Fibroblast of lung (primary cell): ENCODE results near the gene EEF2. TPM values are rescaled to one million over a fixed set of nuclear protein-coding genes. Genes with fewer than 3 reads are reported as not detected.

Experiments
- DNase-seq, 2 donors: peaks; one replicate each; pipeline versions ENCODE4 v3.0.0 to v3.0.0-alpha.2; 2010; ENCODE audit warnings: low read depth in 2 of 2
- H2AFZ ChIP-seq: 2 replicates; pipeline ENCODE4 v1.5.1; 2012; ENCODE audit warnings: low read length, control low read depth, inconsistent platforms
- H3K27ac ChIP-seq: 2 replicates; pipeline ENCODE4 v1.5.1; 2011; ENCODE audit warnings: low read length, control low read depth; ENCODE audit not compliant: insufficient read depth
- H3K27me3 ChIP-seq: 2 replicates; pipeline ENCODE4 v1.5.1; 2011; ENCODE audit warnings: mild to moderate bottlenecking, low read length; ENCODE audit not compliant: control insufficient read depth, insufficient read depth
- H3K36me3 ChIP-seq: 2 replicates; pipeline ENCODE4 v1.5.1; 2011; ENCODE audit warnings: low read length; ENCODE audit not compliant: control insufficient read depth, insufficient read depth
- H3K4me1 ChIP-seq: 2 replicates; pipeline ENCODE4 v1.5.1; 2011; ENCODE audit warnings: low read length; ENCODE audit not compliant: control insufficient read depth, insufficient read depth; ENCODE audit errors: extremely low read depth
- H3K4me2 ChIP-seq: 2 replicates; pipeline ENCODE4 v1.5.1; 2011; ENCODE audit warnings: low read length, control low read depth; ENCODE audit not compliant: insufficient read depth; ENCODE audit errors: extremely low read depth
- H3K4me3 ChIP-seq, 4 experiments: fragments of 200-600 bp in 1 of 4; sonication (generic) in 1 of 4; replicated peaks in 1 of 4; 2 replicates each; pipeline ENCODE4 v1.5.1; 2011 to 2016; ENCODE audit warnings: low read length in 4 of 4, low read depth in 3 of 4, mild to moderate bottlenecking in 3 of 4, control low read depth in 2 of 4, inconsistent platforms in 1 of 4, mixed read lengths in 1 of 4; ENCODE audit not compliant: insufficient read depth in 1 of 4; ENCODE audit errors: control extremely low read depth in 1 of 4
- H3K79me2 ChIP-seq: 2 replicates; pipeline ENCODE4 v1.5.1; 2012; ENCODE audit warnings: mild to moderate bottlenecking, low read length, inconsistent platforms; ENCODE audit not compliant: control insufficient read depth, insufficient read depth
- H3K9ac ChIP-seq: 2 replicates; pipeline ENCODE4 v1.5.1; 2011; ENCODE audit warnings: mild to moderate bottlenecking, low read length, control low read depth; ENCODE audit not compliant: insufficient read depth
- H3K9me3 ChIP-seq: 2 replicates; pipeline ENCODE4 v1.5.1; 2012; ENCODE audit warnings: low read depth, low read length; ENCODE audit not compliant: control insufficient read depth, insufficient read depth
- H4K20me1 ChIP-seq: 2 replicates; pipeline ENCODE4 v1.5.1; 2011; ENCODE audit warnings: low read length; ENCODE audit not compliant: control insufficient read depth, insufficient read depth; ENCODE audit errors: extremely low read depth
- EZH2 ChIP-seq: IDR thresholded peaks from 2 replicates; pipeline ENCODE4 v1.5.1; 2012; ENCODE audit warnings: low read length, control low read depth, mild to moderate bottlenecking; ENCODE audit errors: missing control alignments
- polyA plus RNA-seq, 2 donors: library from polyadenylated mRNA; depleted of rRNA in 1 of 2; stranded (reverse) in 1 of 2; unstranded in 1 of 2; fragments of >200 nt; gene quantifications; 2 replicates each; pipeline ENCODE4 v1.2.1, GENCODE V29; 2011 to 2012; ENCODE audit warnings: missing spikeins in 1 of 2
- total RNA-seq: library from RNA; depleted of rRNA; stranded (reverse); fragments of >200 nt; gene quantifications from 2 replicates; pipeline ENCODE4 v1.2.1, GENCODE V29; 2014
- TF ChIP-seq, protein P1 (sequence below), 2 donors: IDR thresholded peaks in 1 of 2; conservative IDR thresholded peaks in 1 of 2; 1 replicate in 1 of 2; 2 replicates in 1 of 2; pipeline ENCODE4 v1.5.1; 2011 to 2012; ENCODE audit warnings: low read length in 2 of 2, control low read depth in 1 of 2, inconsistent platforms in 1 of 2, low read depth in 1 of 2, mild to moderate bottlenecking in 1 of 2

Gene EEF2
- total and polyA plus RNA-seq, 2 donors (not counting 1 experiment from before 2014, with no cell fraction given) = 976 to 2,646 TPM

DNA sequence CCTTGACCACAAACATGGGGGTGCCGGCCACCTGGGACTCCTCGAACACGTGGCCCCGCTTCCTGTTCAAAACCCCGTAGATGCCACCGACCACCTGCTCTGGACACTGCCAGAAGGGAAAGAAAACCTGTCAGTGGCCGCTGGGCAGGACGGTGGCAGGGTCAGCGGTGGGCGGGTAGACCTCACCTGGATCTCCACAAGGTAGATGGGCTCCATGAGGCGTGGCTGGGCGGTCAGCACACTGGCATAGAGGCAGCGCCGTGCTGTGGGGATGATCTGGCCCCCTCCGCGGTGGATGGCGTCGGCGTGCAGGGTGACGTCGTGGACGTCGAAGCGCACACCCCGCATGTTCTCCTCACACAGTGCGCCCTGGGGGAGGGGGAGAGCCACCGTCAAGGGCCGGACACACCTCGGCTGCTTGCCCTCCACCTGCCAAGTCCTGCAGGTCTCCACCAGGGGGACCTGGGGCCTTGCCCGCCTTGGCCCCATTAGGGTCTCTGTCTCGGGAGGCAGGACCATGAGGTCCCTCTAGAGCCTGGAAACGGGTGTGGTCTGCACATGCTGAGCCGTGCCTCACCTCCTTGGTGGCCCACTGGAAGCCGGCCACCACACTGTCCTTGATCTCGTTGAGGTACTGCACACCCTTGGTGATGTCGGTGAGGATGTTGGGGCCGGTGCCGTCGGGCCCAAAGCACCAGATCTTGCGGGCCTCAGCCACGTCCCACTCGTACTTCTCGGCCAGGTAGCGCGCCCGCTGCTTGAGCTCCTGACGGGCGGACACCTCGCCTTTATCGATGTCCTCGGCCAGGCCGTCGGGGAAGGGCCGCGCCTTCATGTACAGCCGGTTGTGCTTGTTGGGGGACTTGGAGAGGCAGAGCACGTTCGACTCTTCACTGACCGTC is 7.8 kb downstream of the EEF2 start:
- peaks cover 66% of the 10 kb centered on the region for H3K79me2 ChIP-seq
- no peak for DNase-seq
- TF ChIP-seq, protein P1, sequence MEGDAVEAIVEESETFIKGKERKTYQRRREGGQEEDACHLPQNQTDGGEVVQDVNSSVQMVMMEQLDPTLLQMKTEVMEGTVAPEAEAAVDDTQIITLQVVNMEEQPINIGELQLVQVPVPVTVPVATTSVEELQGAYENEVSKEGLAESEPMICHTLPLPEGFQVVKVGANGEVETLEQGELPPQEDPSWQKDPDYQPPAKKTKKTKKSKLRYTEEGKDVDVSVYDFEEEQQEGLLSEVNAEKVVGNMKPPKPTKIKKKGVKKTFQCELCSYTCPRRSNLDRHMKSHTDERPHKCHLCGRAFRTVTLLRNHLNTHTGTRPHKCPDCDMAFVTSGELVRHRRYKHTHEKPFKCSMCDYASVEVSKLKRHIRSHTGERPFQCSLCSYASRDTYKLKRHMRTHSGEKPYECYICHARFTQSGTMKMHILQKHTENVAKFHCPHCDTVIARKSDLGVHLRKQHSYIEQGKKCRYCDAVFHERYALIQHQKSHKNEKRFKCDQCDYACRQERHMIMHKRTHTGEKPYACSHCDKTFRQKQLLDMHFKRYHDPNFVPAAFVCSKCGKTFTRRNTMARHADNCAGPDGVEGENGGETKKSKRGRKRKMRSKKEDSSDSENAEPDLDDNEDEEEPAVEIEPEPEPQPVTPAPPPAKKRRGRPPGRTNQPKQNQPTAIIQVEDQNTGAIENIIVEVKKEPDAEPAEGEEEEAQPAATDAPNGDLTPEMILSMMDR (conservative IDR thresholded peaks at IDR 0.05 in 1 of 2, IDR thresholded peaks at IDR 0.05 in 1 of 2; ENCODE audit: low read depth in 1 of 2, low read length in 2 of 2) = peak in 1 of 2 donors; percentile 8
- no peak for TF ChIP-seq EZH2
- no peak overlapping the region for H3K4me2 ChIP-seq
- no peak overlapping the region for H3K4me3 ChIP-seq
- peaks cover 3% of the 10 kb centered on the region for H3K4me1 ChIP-seq
- no peaks in the 10 kb centered on the region for H3K27me3 ChIP-seq
- H3K27ac ChIP-seq = no peak overlapping the region
- peaks cover 3% of the 10 kb centered on the region for H4K20me1 ChIP-seq
- no peaks in the 10 kb centered on the region for H3K9me3 ChIP-seq
- no peak overlapping the region for H3K9ac ChIP-seq
- H2AFZ ChIP-seq = no peak overlapping the region
- H3K36me3 ChIP-seq = peaks cover 62% of the 10 kb centered on the region

DNA sequence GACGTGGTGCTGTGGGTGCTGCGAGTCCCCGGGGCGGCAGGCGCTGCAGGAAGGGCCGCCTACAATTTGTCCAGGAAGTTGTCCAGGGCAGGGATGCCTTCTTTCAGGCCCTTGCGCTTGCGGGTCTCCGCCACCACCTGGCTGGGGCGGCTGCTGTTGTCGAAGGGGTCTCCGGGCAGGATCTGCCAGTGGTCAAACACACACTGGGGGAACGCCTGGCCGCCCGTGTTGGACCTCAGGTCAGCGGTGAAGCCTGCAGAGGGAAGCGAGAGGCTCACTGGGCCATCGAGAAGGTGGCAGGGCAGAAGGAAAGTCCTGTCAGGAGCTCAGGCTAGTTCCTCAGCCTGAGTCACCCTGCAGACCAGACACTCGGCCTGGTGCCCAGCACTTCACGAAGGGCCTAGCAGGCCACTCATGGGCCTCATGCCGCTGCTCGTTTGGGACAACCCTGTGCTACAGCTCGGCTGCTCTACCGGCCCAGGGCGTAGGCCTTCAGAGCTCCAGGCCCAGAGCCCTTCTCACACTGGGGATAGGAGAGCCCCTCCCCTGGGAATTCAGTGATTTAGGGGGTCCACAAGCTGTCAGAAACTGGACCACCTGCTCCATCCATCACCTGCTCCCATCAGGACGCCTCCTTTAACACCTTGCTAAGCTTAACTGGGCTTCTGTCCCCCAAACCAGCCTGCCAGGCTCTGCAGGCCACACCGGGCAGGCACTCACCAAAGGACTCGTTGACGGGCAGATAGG is 8.6 kb downstream of the EEF2 start:
- H3K27me3 ChIP-seq = no peaks in the 10 kb centered on the region
- no peaks in the 10 kb centered on the region for H3K9me3 ChIP-seq
- peaks cover 3% of the 10 kb centered on the region for H4K20me1 ChIP-seq
- H3K27ac ChIP-seq = no peak overlapping the region
- peaks cover 55% of the 10 kb centered on the region for H3K36me3 ChIP-seq
- H2AFZ ChIP-seq = no peak overlapping the region
- DNase-seq = peak in 1 of 2 donors; percentile 31
- peaks cover 58% of the 10 kb centered on the region for H3K79me2 ChIP-seq
- no peak for TF ChIP-seq EZH2
- TF ChIP-seq, protein P1 (conservative IDR thresholded peaks at IDR 0.05 in 1 of 2, IDR thresholded peaks at IDR 0.05 in 1 of 2; ENCODE audit: low read depth in 1 of 2, low read length in 2 of 2) = no peak
- no peak overlapping the region for H3K4me2 ChIP-seq
- peak overlapping the region; percentile 7 for H3K9ac ChIP-seq
- H3K4me3 ChIP-seq = no peak overlapping the region
- peaks cover 3% of the 10 kb centered on the region for H3K4me1 ChIP-seq

DNA sequence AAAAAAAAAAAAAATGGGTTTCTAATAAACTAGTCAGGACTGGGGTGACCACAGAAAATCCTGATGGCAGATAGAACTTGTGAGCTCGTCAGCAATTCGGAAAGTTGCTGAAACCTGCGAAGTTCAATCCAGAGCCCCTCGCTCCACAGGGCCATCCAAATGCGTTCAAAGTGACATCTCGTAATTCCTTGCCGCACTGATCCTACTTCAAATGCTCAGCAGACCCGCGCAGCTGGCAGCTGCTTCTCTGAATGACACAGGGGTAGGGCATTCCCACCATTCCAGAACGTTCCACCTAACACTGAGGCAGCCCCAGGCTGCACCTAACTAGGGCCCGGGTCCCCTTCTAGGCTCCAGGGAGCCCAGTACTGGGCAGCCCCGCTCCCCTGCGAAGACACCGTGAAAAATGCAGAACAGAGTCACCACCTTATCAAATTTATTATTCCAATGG is 9.6 kb downstream of the EEF2 start:
- TF ChIP-seq, protein P1 (conservative IDR thresholded peaks at IDR 0.05 in 1 of 2, IDR thresholded peaks at IDR 0.05 in 1 of 2; ENCODE audit: low read depth in 1 of 2, low read length in 2 of 2) = no peak
- TF ChIP-seq EZH2 = no peak
- Histone ChIP-seq H3K27ac (no peak overlapping the region), H2AFZ (no peak overlapping the region), H3K27me3 (no peaks in the 10 kb centered on the region), H3K36me3 (peaks cover 47% of the 10 kb centered on the region), H3K4me1 (no peaks in the 10 kb centered on the region), H3K9ac (no peak overlapping the region), H3K79me2 (peaks cover 50% of the 10 kb centered on the region), H4K20me1 (peaks cover 3% of the 10 kb centered on the region), H3K9me3 (no peaks in the 10 kb centered on the region), H3K4me3 (no peak overlapping the region), H3K4me2 (no peak overlapping the region)
- DNase-seq = no peak
